A549 (cell line): ENCODE data around the gene CFLAR.

Source experiments
- CHD2 ChIP-seq: fragments of 150-350 bp; IDR thresholded peaks from 2 replicates; pipeline ENCODE4 v1.6.1; 2014; ENCODE audit warnings: low read length; ENCODE audit not compliant: partially characterized antibody
- EP300 ChIP-seq, 2 experiments: fragments of >200 bp; sonication (Bioruptor Twin); formaldehyde crosslinking; IDR thresholded peaks; 2 replicates in 1 of 2; 3 replicates in 1 of 2; pipeline ENCODE4 v1.6.1; 2016 to 2017
- MAFK ChIP-seq: fragments of 450-650 bp; IDR thresholded peaks from 2 replicates; pipeline ENCODE4 v1.6.1; 2014; ENCODE audit not compliant: partially characterized antibody
- TF ChIP-seq, protein P1 (sequence below): fragments of >200 bp; sonication (Bioruptor Twin); formaldehyde crosslinking; IDR thresholded peaks from 3 replicates; pipeline ENCODE4 v1.5.1; 2016

DNA sequence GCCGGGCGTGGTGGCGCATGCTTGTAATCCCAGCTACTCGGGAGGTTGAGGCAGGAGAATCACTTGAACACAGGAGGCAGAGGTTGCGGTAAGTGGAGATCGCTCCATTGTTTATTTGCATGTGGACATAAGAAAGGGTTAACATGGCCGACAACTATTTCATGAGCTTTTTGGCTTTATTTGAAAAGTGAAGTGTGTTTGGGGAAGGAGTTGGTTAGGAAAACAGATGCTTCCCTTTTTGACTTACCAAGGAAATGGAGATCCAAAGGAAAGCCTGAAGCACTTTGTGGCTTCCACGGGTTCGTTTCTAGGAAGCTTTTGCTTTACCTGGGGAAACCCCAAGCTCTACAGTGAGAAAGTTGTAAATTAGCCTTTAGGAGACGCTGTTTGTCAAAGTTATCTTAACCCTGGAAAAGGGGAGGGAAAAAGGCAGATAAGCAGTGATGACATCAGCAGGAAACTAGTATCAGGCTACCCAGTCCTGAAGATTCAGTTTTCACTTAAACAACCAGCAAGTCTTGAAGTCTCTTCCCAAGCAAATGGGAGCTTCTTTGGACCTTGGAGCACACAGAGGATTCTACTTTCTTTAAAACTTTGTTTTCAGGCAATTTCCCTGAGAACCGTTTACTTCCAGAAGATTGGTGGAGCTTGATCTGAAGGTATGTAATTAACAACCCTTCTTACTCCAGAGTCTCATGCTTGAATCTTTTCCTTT lies 66.8 kb downstream of the CFLAR start, which contains the start of gene CASP10:
- TF ChIP-seq MAFK = peak; percentile 95
- TF ChIP-seq, protein P1, sequence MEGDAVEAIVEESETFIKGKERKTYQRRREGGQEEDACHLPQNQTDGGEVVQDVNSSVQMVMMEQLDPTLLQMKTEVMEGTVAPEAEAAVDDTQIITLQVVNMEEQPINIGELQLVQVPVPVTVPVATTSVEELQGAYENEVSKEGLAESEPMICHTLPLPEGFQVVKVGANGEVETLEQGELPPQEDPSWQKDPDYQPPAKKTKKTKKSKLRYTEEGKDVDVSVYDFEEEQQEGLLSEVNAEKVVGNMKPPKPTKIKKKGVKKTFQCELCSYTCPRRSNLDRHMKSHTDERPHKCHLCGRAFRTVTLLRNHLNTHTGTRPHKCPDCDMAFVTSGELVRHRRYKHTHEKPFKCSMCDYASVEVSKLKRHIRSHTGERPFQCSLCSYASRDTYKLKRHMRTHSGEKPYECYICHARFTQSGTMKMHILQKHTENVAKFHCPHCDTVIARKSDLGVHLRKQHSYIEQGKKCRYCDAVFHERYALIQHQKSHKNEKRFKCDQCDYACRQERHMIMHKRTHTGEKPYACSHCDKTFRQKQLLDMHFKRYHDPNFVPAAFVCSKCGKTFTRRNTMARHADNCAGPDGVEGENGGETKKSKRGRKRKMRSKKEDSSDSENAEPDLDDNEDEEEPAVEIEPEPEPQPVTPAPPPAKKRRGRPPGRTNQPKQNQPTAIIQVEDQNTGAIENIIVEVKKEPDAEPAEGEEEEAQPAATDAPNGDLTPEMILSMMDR = peak; percentile 71
- no peak for TF ChIP-seq CHD2
- no peak for TF ChIP-seq EP300 (IDR thresholded peaks at IDR 0.05)
